K562 (cell line): ENCODE results near the gene CNRIP1.

ENCODE experiments used
- CREB1 ChIP-seq, 2 experiments: sonication (generic) in 1 of 2; formaldehyde crosslinking in 1 of 2; IDR thresholded peaks; 2 replicates each; pipeline versions ENCODE4 v1.6.1 to v1.8.0; 2012 to 2022; ENCODE audit warnings: inconsistent platforms in 1 of 2, mild to moderate bottlenecking in 1 of 2, missing genetic modification reagents in 1 of 2, moderate library complexity in 1 of 2
- CTCF ChIP-seq, 3 experiments: IDR thresholded peaks in 2 of 3; conservative IDR thresholded peaks in 1 of 3; 2 replicates each; pipeline ENCODE4 v1.5.1; 2011 to 2012; ENCODE audit warnings: low read length in 3 of 3, mild to moderate bottlenecking in 3 of 3, control low read depth in 2 of 3, improper control_type of control experiment in 1 of 3, inconsistent platforms in 1 of 3, low read depth in 1 of 3, mixed read lengths in 1 of 3, moderate library complexity in 1 of 3; ENCODE audit not compliant: insufficient read depth in 2 of 3
- MAZ ChIP-seq, 2 experiments: fragments of 450-650 bp in 1 of 2; sonication (generic) in 1 of 2; formaldehyde crosslinking; IDR thresholded peaks in 1 of 2; conservative IDR thresholded peaks in 1 of 2; 2 replicates each; pipeline versions ENCODE4 v1.4.0 to v1.5.0; 2020; ENCODE audit warnings: mild to moderate bottlenecking in 1 of 2, missing genetic modification reagents in 1 of 2
- NCOA1 ChIP-seq: fragments of 450-650 bp; IDR thresholded peaks from 2 replicates; pipeline ENCODE4 v1.6.1; 2016; ENCODE audit warnings: low read depth
- RAD21 ChIP-seq, 2 experiments: fragments of 250-450 bp in 1 of 2; fragments of 450-650 bp in 1 of 2; sonication (Bioruptor Pico) in 1 of 2; formaldehyde crosslinking in 1 of 2; IDR thresholded peaks in 1 of 2; conservative IDR thresholded peaks in 1 of 2; 2 replicates each; pipeline versions ENCODE4 v1.4.0 to v1.8.0; 2020 to 2022; ENCODE audit warnings: mild to moderate bottlenecking in 2 of 2, moderate library complexity in 1 of 2
- ZNF76 ChIP-seq: fragments of 250-450 bp; sonication (Bioruptor Pico); IDR thresholded peaks from 2 replicates; pipeline ENCODE4 v1.4.0; 2020; ENCODE audit warnings: mild to moderate bottlenecking, moderate library complexity, borderline replicate concordance
- TF ChIP-seq, protein P1 (sequence below), 2 experiments: fragments of 450-650 bp; formaldehyde crosslinking in 1 of 2; IDR thresholded peaks; 2 replicates each; pipeline versions ENCODE4 v1.4.0 to v1.6.1; 2014 to 2020; ENCODE audit warnings: mild to moderate bottlenecking in 2 of 2, borderline replicate concordance in 1 of 2, low read depth in 1 of 2

- TF ChIP-seq, protein P1, sequence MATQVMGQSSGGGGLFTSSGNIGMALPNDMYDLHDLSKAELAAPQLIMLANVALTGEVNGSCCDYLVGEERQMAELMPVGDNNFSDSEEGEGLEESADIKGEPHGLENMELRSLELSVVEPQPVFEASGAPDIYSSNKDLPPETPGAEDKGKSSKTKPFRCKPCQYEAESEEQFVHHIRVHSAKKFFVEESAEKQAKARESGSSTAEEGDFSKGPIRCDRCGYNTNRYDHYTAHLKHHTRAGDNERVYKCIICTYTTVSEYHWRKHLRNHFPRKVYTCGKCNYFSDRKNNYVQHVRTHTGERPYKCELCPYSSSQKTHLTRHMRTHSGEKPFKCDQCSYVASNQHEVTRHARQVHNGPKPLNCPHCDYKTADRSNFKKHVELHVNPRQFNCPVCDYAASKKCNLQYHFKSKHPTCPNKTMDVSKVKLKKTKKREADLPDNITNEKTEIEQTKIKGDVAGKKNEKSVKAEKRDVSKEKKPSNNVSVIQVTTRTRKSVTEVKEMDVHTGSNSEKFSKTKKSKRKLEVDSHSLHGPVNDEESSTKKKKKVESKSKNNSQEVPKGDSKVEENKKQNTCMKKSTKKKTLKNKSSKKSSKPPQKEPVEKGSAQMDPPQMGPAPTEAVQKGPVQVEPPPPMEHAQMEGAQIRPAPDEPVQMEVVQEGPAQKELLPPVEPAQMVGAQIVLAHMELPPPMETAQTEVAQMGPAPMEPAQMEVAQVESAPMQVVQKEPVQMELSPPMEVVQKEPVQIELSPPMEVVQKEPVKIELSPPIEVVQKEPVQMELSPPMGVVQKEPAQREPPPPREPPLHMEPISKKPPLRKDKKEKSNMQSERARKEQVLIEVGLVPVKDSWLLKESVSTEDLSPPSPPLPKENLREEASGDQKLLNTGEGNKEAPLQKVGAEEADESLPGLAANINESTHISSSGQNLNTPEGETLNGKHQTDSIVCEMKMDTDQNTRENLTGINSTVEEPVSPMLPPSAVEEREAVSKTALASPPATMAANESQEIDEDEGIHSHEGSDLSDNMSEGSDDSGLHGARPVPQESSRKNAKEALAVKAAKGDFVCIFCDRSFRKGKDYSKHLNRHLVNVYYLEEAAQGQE (IDR thresholded peaks at IDR 0.05; ENCODE audit: borderline replicate concordance), result no peak
- TF ChIP-seq, protein P1 (CRISPR knock-in tag; IDR thresholded peaks at IDR 0.05; ENCODE audit: low read depth), result no peak
- TF ChIP-seq CTCF (IDR thresholded peaks at IDR 0.05 in 2 of 3, conservative IDR thresholded peaks at IDR 0.05 in 1 of 3; ENCODE audit: insufficient read depth in 2 of 3, low read depth in 1 of 3, low read length in 3 of 3), result no peak
- no peak for TF ChIP-seq MAZ (CRISPR knock-in tag; conservative IDR thresholded peaks at IDR 0.05 in 1 of 2, IDR thresholded peaks at IDR 0.05 in 1 of 2)
- no peak for TF ChIP-seq CREB1 (IDR thresholded peaks at IDR 0.05)
- TF ChIP-seq CREB1 (CRISPR knock-in tag; IDR thresholded peaks at IDR 0.05), result no peak
- no peak for TF ChIP-seq NCOA1
- TF ChIP-seq ZNF76 (CRISPR knock-in tag), result no peak
- no peak for TF ChIP-seq RAD21 (CRISPR knock-in tag; conservative IDR thresholded peaks at IDR 0.05 in 1 of 2, IDR thresholded peaks at IDR 0.05 in 1 of 2)
These were observed 26.7 kb downstream of the CNRIP1 start for GRCh38 chr2:68293024-68293423.
